SK-N-SH (cell line): ENCODE measurements around the gene EIF4G1. TPM values are rescaled to one million over a fixed set of nuclear protein-coding genes. Genes with fewer than 3 reads are reported as not detected.

ENCODE experiments used
- CTCF ChIA-PET: fragments of 300-600, 350-600 bp; formaldehyde crosslinking; extraction: SDS; loops from one replicate; lab custom pipeline; 2021; lab: Yijun Ruan, JAX
- POLR2A ChIA-PET: fragments of 350-600 bp; sonication (Branson Sonifier 250); formaldehyde crosslinking; extraction: SDS; loops from one replicate; lab custom pipeline; 2020; ENCODE audit warnings: antibody characterized with exemption, inconsistent platforms; lab: Yijun Ruan, JAX
- DNase-seq: peaks from one replicate; pipeline ENCODE4 v3.0.0; 2012
- H2AFZ ChIP-seq: fragments of 200-600 bp; sonication (generic); 2 replicates; pipeline ENCODE4 v1.8.1; 2016; ENCODE audit warnings: antibody characterized with exemption, mild to moderate bottlenecking, low read depth
- H3F3A ChIP-seq: fragments of 200-600 bp; sonication (generic); replicated peaks from 2 replicates; pipeline ENCODE3; 2016; ENCODE audit warnings: antibody characterized with exemption, mild to moderate bottlenecking; ENCODE audit not compliant: insufficient read depth
- H3K27ac ChIP-seq, 2 experiments: fragments of 200-500 bp in 1 of 2; fragments of 200-600 bp in 1 of 2; sonication (Bioruptor generic) in 1 of 2; sonication (generic), shearing (Covaris generic) in 1 of 2; 2 replicates each; pipeline versions ENCODE4 v1.5.1 to v1.6.1; 2014 to 2016; ENCODE audit warnings: low read depth in 2 of 2, inconsistent platforms in 1 of 2, low read length in 1 of 2, mild to moderate bottlenecking in 1 of 2, mixed read lengths in 1 of 2
- H3K27me3 ChIP-seq: fragments of 200-600 bp; sonication (generic), shearing (Covaris generic); 2 replicates; pipeline ENCODE4 v1.6.1; 2016; ENCODE audit warnings: mixed run types; ENCODE audit not compliant: insufficient read depth
- H3K36me3 ChIP-seq, 2 experiments: fragments of 200-500 bp in 1 of 2; fragments of 200-600 bp in 1 of 2; sonication (Bioruptor generic) in 1 of 2; sonication (generic) in 1 of 2; replicated peaks in 1 of 2; 2 replicates each; pipeline versions ENCODE3 to v1.5.1; 2014 to 2016; ENCODE audit warnings: low read length in 1 of 2, mild to moderate bottlenecking in 1 of 2; ENCODE audit not compliant: insufficient read depth in 2 of 2, control insufficient read depth in 1 of 2
- H3K4me1 ChIP-seq, 2 experiments: fragments of 200-500 bp in 1 of 2; fragments of 200-600 bp in 1 of 2; sonication (Bioruptor generic) in 1 of 2; sonication (generic), shearing (Covaris generic) in 1 of 2; 2 replicates each; pipeline versions ENCODE4 v1.5.1 to v1.6.1; 2014 to 2016; ENCODE audit warnings: low read depth in 1 of 2, low read length in 1 of 2, mixed run types in 1 of 2; ENCODE audit not compliant: insufficient read depth in 2 of 2, control insufficient read depth in 1 of 2
- H3K4me2 ChIP-seq: fragments of 200-600 bp; sonication (generic), shearing (Covaris generic); 2 replicates; pipeline ENCODE4 v1.6.1; 2017; ENCODE audit warnings: mixed run types
- H3K4me3 ChIP-seq, 2 experiments: fragments of 200-500 bp in 1 of 2; fragments of 200-600 bp in 1 of 2; sonication (Bioruptor generic) in 1 of 2; sonication (generic), shearing (Covaris generic) in 1 of 2; 2 replicates each; pipeline versions ENCODE4 v1.5.1 to v1.8.1; 2014 to 2016; ENCODE audit warnings: low read depth in 2 of 2, inconsistent platforms in 1 of 2, low read length in 1 of 2, mild to moderate bottlenecking in 1 of 2, mixed read lengths in 1 of 2, moderate library complexity in 1 of 2
- H3K79me2 ChIP-seq: fragments of 200-600 bp; sonication (generic); 2 replicates; pipeline ENCODE4 v1.8.1; 2017; ENCODE audit warnings: mild to moderate bottlenecking; ENCODE audit not compliant: insufficient read depth
- H3K9ac ChIP-seq: fragments of 200-600 bp; sonication (generic); 2 replicates; pipeline ENCODE4 v1.6.1; 2017; ENCODE audit warnings: mixed run types
- H3K9me2 ChIP-seq: fragments of 200-600 bp; sonication (generic); 2 replicates; pipeline ENCODE4 v1.6.1; 2017; ENCODE audit warnings: mixed run types
- H3K9me3 ChIP-seq: fragments of 200-600 bp; sonication (generic); 2 replicates; pipeline ENCODE4 v1.6.1; 2017; ENCODE audit warnings: mixed run types, mild to moderate bottlenecking, moderate library complexity
- H4K20me1 ChIP-seq: fragments of 200-600 bp; sonication (generic); 2 replicates; pipeline ENCODE4 v1.6.1; 2017; ENCODE audit warnings: mild to moderate bottlenecking, mixed run types; ENCODE audit not compliant: insufficient read depth
- CHD2 ChIP-seq: fragments of 150-350 bp; IDR thresholded peaks from 2 replicates; pipeline ENCODE4 v1.6.1; 2018; ENCODE audit warnings: low read length; ENCODE audit not compliant: partially characterized antibody
- CTCF ChIP-seq: fragments of 200-600 bp; sonication (generic); IDR thresholded peaks from 2 replicates; pipeline ENCODE4 v1.6.1; 2017; ENCODE audit warnings: antibody characterized with exemption, mild to moderate bottlenecking, moderate library complexity
- ELF1 ChIP-seq: IDR thresholded peaks from 2 replicates; pipeline ENCODE4 v1.4.0; 2012
- EP300 ChIP-seq, 2 experiments: IDR thresholded peaks; 2 replicates each; pipeline versions ENCODE4 v1.4.0 to v1.6.1; 2012; ENCODE audit warnings: borderline replicate concordance in 1 of 2, low read depth in 1 of 2, low read length in 1 of 2
- FOSL2 ChIP-seq: IDR thresholded peaks from 2 replicates; pipeline ENCODE4 v1.4.0; 2012; ENCODE audit warnings: low read depth, mild to moderate bottlenecking, moderate library complexity, borderline replicate concordance
- FOXJ3 ChIP-seq: sonication (generic); formaldehyde crosslinking; IDR thresholded peaks from 2 replicates; pipeline ENCODE4 v1.5.1; 2020; ENCODE audit warnings: mild to moderate bottlenecking, missing genetic modification reagents
- GABPA ChIP-seq: IDR thresholded peaks from 2 replicates; pipeline ENCODE4 v1.4.0; 2012; ENCODE audit warnings: low read depth, mild to moderate bottlenecking
- GATA2 ChIP-seq: sonication (generic); formaldehyde crosslinking; IDR thresholded peaks from 2 replicates; pipeline ENCODE4 v1.5.0; 2020; ENCODE audit warnings: mild to moderate bottlenecking, missing genetic modification reagents
- MAX ChIP-seq: IDR thresholded peaks from 2 replicates; pipeline ENCODE4 v1.4.0; 2012; ENCODE audit warnings: low read depth
- NFIC ChIP-seq: IDR thresholded peaks from 2 replicates; pipeline ENCODE4 v1.4.0; 2012; ENCODE audit warnings: borderline replicate concordance
- NRF1 ChIP-seq: IDR thresholded peaks from 2 replicates; pipeline ENCODE4 v1.6.1; 2012; ENCODE audit warnings: low read depth, mild to moderate bottlenecking, low read length
- POLR2AphosphoS5 ChIP-seq: IDR thresholded peaks from 2 replicates; pipeline ENCODE4 v1.6.1; 2012; ENCODE audit warnings: low read depth, low read length
- RCOR1 ChIP-seq: fragments of 150-350 bp; IDR thresholded peaks from 2 replicates; pipeline ENCODE4 v1.6.1; 2017; ENCODE audit warnings: antibody characterized with exemption, low read length
- REST ChIP-seq: IDR thresholded peaks from 2 replicates; pipeline ENCODE4 v1.6.1; 2012; ENCODE audit warnings: mild to moderate bottlenecking, low read depth, low read length, moderate library complexity
- RXRA ChIP-seq: IDR thresholded peaks from 2 replicates; pipeline ENCODE4 v1.4.0; 2012; ENCODE audit warnings: low read depth, mild to moderate bottlenecking, borderline replicate concordance
- SIN3A ChIP-seq: IDR thresholded peaks from 2 replicates; pipeline ENCODE4 v1.6.1; 2012; ENCODE audit warnings: low read depth, mild to moderate bottlenecking, low read length, moderate library complexity, borderline replicate concordance
- TAF1 ChIP-seq: IDR thresholded peaks from 2 replicates; pipeline ENCODE4 v1.6.1; 2012; ENCODE audit warnings: low read depth, mild to moderate bottlenecking, low read length, moderate library complexity, borderline replicate concordance
- TCF12 ChIP-seq: IDR thresholded peaks from 2 replicates; pipeline ENCODE4 v1.4.0; 2012
- TEAD4 ChIP-seq: IDR thresholded peaks from 2 replicates; pipeline ENCODE4 v1.4.0; 2012; ENCODE audit warnings: mild to moderate bottlenecking, borderline replicate concordance; ENCODE audit not compliant: insufficient read depth
- USF1 ChIP-seq: IDR thresholded peaks from 2 replicates; pipeline ENCODE4 v1.4.0; 2012; ENCODE audit warnings: low read depth, borderline replicate concordance
- USF2 ChIP-seq: fragments of 150-350 bp; IDR thresholded peaks from 2 replicates; pipeline ENCODE4 v1.6.1; 2017; ENCODE audit warnings: antibody characterized with exemption, low read length, low read depth, borderline replicate concordance
- YY1 ChIP-seq: IDR thresholded peaks from 2 replicates; pipeline ENCODE4 v1.4.0; 2012; ENCODE audit warnings: low read depth, mild to moderate bottlenecking
- polyA plus RNA-seq, 3 experiments: library from polyadenylated mRNA; depleted of rRNA; stranded (reverse); fragments of >200 nt; gene quantifications; 2 replicates each; pipeline ENCODE4 v1.2.3, GENCODE V29; 2012

The EIF4G1 gene
- polyA plus RNA-seq, 1 of the 3 experiments (the other 2 are of a cell fraction), result 262 TPM

- TF ChIP-seq REST (no peak), GATA2 (peak; percentile 84), POLR2AphosphoS5 (no peak), EP300 (IDR thresholded peaks at IDR 0.05; ENCODE audit: borderline replicate concordance in 1 of 2, low read depth in 1 of 2, low read length in 1 of 2) (no peak), NFIC (no peak), CTCF (peak; percentile 24; the same call in 1 of the 2 replicates), YY1 (no peak), FOXJ3 (no peak), CHD2 (no peak), TEAD4 (no peak), SIN3A (no peak), USF2 (no peak), ELF1 (no peak)
Measured at GRCh38 chr3:184308744-184309143, 5.7 kb upstream of the EIF4G1 start (continued).

- DNase-seq, result no peak
Measured at GRCh38 chr3:184311633-184312032, 2.8 kb upstream of the EIF4G1 start.

More at GRCh38 chr3:184311633-184312032, 2.8 kb upstream of the EIF4G1 start:
- no peaks in the 10 kb centered on the region for H3K27me3 ChIP-seq
- H4K20me1 ChIP-seq, result peaks cover 16% of the 10 kb centered on the region
- TF ChIP-seq GABPA (no peak), MAX (no peak), EP300 (IDR thresholded peaks at IDR 0.05; ENCODE audit: borderline replicate concordance in 1 of 2, low read depth in 1 of 2, low read length in 1 of 2) (no peak), RXRA (no peak), USF2 (no peak), YY1 (no peak), ELF1 (no peak), NFIC (no peak), NRF1 (no peak), TCF12 (no peak), RCOR1 (no peak), TAF1 (no peak), FOSL2 (no peak), USF1 (no peak)
- TF ChIP-seq, all 33 proteins: peak for 0
- H3F3A ChIP-seq, result peaks cover 40% of the 10 kb centered on the region
- H3K9me3 ChIP-seq, result no peaks in the 10 kb centered on the region
- ChIA-PET POLR2A (interaction anchor here (0.6 kb wide), 1 partner anchor 100 kb away, joined by 3 read pairs; no protein-coding TSS in a partner anchor), CTCF (no interaction called here)
- peaks cover 21% of the 10 kb centered on the region for H3K79me2 ChIP-seq
- peaks cover 3 to 10% of the 10 kb centered on the region in 2 experiments; a peak in 2 of 4 replicates for H3K4me1 ChIP-seq
- H3K4me3 ChIP-seq, result no peak overlapping the region
- H3K36me3 ChIP-seq, result peaks cover 19% of the 10 kb centered on the region in 2 experiments
- H3K9me2 ChIP-seq, result no peaks in the 10 kb centered on the region
- H2AFZ ChIP-seq, result no peak overlapping the region
- no peak overlapping the region for H3K9ac ChIP-seq
- no peak overlapping the region for H3K4me2 ChIP-seq
- 0 out of 4 replicates have a peak overlapping the region, but pooled peaks of 1 of the 2 experiments have one; percentile 5 for H3K27ac ChIP-seq
